Left hindlimb (tissue), 1 donor: ENCODE measurements around the gene NFRKB.
A peak's percentile ranks its signal among the peaks of the same experiment; 100 is the strongest.

Experiments used
- DNase-seq: peaks from one replicate; pipeline ENCODE4 v3.0.0-alpha.2; 2018

NFRKB gene

DNA sequence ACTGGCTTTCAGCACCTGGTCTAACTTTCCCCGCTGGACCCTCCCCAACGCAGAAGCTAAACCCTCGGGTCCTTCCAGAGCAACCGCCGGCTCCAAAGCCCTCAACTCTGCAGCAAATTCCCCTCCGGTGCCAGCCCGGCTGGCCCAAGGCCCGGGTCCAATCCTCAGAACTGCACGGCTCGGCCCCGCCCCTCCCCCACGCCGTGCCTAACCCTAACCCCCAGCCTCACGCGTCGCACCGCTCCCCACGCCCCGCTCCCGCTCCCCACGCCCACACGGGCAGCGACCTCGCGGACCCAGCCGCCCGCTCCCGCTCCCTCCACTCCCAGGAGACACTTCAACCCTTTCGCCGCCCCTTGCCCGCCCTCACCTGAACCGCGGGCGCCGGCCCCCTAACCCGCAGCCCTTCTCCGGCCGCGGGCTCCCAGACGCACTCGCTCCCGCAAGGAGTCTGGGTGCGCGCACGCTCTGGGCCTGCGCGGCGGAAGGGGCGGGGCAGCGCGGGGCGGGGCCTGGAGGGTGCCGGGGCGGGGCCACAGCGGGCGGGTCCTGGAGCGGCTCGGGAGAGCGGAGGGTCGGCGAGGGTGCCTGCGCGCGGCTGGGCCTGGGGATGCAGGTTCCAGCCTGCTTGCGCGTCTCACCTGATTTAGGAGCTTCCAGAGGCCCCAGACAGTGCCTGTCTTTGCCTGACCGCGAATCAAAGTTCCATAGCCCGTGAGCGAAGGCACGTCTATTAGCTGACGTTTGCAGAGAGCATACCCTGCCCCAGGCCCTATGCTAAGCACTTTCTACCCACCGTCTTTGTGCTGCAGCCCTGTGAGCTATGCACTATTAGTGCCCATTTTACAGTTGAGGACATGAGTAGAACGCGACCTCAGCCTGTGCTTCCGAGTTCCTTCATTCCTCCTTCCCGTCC, at the start of gene NFRKB:
TSS of gene NFRKB (minus strand) at position 453 of the 916 bp plus-strand sequence. CDS start 2,729 bp downstream, outside the sequence.
- peak; percentile 92 for DNase-seq

DNA sequence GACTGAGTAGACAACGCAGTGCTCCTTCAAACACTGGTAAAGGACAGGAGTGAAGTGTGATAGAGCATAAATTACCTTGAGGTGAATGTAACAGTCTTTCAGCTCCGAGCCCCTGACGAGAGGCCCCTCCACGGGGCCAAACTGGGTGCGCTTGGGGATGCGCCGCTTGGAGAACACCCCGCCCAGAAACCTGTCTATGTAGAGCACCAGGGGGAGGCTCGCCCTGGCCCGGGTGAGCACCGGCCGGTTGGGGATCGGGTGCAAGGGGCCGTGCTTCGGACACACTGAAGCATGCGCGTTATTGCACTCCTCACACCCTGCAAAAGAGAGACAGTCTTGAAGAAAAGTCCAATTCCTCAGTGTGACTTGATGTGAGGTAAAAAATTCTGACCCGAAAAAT, 49.3 kb upstream of the NFRKB start:
- no peak for DNase-seq

DNA sequence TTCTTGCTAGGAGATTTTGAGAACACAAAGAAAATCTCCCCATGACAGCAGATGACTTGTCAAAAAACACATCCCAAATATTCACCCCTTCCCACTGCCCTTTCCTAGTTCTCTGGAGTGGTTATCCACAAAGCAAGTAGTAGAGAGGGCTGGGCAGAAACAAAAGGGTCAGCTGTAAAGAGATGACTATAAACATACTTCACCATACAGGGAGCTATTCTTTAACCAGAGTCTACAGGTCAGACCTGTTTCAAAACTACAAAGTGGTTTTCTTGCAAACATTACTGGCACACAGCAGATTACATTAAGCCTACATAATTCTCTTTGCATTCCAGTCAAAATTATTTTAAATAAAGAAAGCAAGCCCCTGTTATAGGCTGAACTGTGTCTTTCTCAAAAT, 47.7 kb upstream of the NFRKB start:
- no peak for DNase-seq

DNA sequence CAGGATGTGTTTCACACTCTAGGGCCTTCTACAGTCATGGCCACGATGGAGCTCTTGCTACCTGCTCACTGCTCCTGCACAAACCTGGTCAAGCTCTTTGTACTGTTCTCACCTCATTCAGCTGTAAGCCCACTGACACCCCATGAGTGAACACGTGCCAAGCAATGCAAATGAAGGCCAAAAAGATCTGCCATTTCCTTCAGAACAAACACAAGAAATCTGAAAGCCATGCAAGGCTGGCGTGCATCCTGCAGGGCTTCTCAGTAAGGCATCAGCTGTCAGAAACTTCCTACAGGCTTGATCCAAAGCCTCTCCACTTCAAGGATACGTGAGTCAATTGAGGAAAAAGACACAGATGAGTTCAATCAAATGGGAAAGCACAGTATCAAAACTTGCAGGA, 44.1 kb upstream of the NFRKB start:
- DNase-seq: no peak

DNA sequence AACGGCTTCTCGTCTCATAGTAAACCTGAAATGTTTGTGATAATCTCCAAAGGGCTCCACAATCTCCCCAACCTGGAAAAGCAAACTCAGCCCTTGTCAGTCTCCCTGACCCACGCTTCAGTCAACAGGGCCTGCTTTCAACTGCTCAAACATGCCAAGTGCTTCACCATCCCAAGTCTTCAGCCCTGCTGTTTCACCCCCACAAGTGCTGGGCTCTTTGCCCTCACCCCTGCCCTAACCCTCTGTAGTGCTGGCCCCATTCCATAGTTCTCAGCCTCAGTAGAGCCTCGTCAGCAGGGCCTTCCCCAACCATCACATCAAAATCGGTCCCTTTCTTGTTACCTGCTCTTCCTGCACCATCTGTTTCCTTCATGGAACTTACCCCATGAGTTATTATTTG, 43.4 kb upstream of the NFRKB start:
- no peak for DNase-seq

DNA sequence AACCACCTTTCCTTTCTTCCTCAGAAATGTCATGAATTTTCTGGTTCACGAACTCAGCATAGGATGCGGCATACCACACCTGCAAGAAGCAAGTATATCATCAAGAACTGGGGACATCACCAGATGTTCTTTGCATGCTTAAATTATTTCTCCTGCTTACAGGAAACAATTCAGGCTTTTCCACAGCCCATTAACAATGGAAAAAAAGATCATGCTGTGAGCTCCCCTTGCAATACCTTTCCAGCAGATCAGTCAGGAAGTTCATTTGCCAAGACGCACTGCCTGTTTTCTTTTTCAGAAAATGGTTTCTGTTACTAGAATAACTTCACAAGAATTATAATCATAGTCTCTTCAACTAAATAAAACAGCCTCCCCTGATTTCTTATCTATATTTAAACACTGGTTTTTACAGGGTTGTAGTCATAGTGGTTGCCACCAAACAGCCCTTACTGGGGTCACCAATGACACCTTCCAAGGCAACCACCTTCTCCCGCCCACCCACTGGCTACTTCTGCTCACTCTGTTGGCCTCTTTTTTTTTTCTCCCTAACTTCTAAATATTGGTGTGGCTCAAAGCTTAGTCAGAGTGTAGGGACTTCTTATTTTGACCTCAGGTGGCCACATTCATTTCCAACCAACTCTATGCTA, 42.3 kb upstream of the NFRKB start:
- DNase-seq: no peak

DNA sequence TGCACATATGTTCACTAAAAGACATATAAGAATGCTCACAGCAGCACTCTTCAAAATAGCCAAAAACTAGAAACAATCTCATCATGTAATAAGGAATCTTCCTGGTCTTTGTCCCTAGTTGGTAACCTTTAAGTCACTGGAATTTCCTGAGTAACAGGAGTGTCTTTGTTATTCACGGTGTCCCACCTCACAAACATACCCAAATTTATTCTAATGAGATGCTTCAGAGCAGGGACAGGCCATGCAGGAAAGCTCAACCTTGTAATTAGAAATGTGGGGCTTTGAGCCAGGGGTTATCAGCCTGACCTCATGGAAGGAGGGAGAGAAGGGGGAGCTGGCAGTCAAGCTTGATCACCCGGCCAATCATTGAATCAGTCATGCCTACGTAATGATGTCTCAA, 40.3 kb upstream of the NFRKB start:
- DNase-seq: no peak

DNA sequence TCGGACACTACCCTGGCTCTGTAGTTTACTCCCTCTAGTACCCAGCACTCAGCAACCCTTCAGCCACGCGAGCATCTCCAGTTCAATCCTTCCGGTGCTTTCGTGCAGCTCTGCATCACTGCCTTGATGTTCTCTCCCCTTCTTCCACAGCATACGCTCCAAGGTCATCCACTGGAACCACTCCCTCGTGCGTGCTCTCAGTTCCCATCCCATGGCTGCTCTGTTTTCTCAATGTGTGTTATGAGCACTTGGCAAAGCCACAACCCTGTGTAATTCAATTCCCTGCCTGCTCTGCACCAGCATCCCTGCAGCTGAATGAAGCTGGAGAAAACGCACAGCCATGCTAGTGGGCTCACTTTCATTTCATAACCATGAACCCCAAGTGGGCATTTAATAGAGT, 38.5 kb upstream of the NFRKB start:
- no peak for DNase-seq

DNA sequence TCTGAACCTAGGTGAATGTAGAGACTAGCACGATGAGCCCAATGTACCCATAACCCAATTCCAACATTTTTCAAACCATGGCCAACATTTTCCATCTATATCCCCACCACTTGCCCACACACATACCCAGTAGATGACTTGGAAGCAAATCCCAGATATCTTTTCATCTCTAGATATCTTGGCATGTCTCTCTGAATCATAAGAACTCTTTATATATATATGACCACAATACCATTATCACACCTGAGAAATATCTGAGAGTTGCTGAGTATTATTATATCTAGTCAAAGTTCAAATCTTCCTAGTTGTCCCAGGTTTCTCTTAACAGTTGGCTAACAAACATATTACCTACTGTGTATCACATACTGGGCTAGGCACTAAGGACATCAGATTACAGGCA, 37.9 kb upstream of the NFRKB start:
- DNase-seq: no peak

DNA sequence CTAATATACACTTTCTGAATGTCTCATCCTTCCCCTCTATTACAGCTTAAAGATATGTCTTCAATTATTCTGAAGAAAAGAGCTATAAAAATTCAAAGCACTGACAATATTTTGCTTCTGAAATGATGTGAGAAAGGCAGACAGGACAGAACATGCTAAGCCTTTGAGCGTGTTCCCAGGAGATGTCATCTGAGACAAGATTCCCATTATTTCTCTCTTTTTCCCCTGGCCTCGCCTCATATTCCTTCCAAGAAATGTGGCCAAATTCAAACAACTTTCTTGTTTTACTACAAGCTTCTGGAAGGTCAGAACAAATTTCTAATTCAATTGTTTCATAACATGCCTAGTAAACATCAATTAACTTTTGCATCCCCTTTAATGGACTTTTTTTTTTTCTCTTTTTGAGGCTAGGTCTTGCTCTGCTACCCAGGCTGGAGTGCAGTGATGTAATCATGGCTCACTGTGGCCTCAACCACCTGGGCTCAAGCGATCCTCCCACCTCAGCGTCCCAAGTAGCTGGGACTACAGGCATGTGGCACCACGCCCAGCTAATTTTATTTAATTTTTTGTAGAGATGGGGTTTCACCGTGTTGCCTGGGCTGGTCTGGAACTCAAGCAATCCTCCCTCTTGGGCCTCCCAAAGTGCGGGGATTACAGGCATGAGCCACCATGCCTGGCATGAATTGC, 37.1 kb upstream of the NFRKB start:
- no peak for DNase-seq

DNA sequence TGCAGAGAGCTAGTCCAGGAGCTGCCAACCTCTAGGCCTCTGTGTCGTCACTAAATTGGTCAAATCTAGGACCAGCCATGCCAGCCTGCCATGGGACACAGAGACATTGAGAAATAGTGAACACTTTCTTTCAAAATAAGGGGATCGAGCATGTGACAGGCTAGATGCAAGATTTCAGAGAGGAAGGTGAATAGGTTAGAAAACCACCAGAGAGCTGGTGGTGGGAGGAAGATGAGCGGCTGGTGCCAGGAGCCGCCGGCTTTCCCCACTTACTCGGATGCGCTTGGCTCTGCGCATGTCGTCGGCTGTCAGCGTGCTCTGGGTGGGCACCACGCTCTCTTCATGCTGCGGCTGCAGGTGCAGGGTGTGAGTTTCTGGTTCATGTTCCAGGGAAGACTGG, 35.4 kb upstream of the NFRKB start:
- DNase-seq: no peak

DNA sequence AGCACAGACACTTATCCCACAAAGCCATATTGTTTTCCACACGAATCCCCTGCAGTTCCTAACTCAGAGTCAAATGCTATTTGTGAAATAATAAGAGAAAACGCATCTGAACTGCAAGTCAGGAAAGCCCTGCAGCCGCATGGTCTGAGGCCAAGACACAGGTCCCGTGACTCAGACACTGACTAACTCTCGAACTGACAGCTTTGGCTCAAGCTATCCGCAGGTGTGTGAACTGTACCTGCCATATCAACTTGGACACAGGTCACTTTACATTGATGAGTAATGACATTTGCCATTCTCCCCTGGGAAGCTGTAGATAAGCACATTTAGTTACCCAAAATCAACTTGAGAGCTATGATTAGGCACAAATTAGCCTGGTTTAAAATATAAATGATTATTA, 34.9 kb upstream of the NFRKB start:
- DNase-seq: no peak

DNA sequence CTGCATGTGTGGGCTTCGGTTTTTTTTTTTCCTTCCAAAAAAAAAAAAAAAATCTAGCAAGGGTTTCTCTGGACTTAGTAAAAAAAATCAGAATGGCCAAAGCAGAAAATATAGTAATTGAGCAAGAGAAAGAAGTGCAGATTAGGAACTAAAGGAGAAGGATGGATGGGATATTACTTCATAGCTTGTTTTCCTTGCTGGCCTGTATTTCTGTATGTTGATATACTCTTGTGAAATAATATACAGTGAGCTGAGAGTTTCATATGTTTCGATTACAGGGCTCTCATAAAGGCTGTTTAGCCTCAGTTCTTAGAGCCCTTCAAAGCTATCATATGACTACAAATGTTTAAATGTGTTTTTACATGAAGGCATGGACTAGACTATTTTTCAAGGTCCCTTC, 34.3 kb upstream of the NFRKB start:
- DNase-seq: no peak

DNA sequence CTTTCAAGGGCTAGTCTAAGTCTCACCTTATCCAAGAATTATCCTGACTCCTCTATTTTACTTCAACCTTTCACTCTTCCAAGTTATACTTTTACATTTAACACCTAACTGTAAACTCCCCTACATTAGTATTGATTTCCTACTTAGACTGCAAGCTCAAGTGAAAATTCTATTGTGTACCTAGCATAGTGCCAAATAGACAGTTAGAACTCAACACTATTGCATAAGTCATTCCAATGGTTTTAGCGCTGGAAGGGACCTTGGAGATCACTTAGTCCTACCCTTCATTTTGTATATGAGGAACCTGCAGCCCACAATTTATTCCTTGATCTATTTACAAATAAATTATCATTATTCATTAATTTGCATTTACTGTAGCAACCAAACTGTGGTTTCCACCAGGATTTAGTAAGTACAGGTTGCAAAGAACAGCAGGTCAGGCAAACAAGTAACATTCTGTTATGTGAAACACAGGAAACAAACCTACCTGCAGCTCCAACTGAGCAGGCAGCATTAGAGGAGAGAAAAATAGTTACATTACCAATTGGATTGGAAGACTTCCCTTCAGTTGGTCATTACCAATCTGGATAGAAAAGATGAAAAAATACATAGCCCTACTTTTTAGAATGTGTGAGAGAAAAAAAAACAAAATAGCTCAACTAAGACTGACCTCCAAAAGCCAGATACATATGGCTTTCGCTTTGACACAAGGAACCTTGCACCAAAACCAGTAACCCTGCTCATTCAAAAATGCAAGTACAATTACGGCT, 33.7 kb upstream of the NFRKB start:
- no peak for DNase-seq

DNA sequence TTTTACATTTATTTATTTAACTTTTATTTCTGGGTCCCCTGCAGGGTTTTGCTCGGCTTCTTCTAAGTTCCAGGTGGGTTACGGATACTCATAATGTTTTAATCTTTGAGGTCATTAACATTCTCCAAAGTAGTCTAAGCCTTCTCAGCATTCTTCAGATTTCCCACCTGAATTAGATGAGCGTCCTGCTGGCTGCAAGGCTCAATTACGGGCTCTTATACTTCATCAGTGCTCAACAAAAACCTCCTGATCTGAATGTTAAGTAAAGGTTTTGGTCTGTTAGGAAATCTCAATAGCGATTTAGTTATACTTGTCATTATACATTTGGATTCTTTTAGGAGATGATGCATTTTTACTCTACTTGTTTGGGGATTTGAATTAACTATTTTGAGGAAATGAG, 27.3 kb upstream of the NFRKB start:
- no peak for DNase-seq

DNA sequence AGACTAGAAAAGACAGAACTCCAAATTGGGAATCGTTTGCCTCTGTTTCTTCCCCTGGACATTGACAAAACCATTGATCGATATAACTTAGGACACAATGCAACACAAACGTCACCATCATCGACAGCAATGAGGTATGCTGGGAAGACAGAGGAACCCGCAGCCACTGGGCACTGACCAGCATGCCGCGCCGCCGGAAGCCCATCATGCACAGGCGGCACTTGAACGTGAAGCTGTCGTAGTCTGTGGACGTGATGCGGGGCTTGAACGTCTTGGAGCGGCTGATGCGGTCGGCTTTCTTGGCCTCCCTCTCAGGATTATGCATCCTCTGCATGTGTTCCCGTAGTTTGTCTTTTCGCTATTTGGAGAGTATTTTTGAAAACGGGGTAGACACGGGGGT, 23.0 kb upstream of the NFRKB start:
- DNase-seq: no peak

DNA sequence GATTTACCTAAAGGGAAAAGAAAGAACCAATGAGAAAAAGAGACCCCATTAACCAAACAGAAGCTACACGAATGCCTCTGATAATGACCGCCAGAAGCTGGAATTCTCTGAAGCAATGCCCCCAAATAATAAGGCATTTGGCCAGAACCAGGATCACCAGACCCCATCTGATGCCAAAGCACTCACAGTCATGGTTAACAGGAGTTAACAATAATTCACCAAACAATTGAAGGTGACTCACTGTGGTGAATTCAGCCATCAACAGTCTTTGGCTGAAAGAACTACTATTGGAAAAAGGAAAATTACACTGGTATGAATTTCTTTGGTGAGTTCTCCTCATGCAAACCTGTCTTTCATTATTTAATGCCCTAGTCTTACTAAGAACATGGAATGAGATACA, 21.9 kb upstream of the NFRKB start:
- no peak for DNase-seq

DNA sequence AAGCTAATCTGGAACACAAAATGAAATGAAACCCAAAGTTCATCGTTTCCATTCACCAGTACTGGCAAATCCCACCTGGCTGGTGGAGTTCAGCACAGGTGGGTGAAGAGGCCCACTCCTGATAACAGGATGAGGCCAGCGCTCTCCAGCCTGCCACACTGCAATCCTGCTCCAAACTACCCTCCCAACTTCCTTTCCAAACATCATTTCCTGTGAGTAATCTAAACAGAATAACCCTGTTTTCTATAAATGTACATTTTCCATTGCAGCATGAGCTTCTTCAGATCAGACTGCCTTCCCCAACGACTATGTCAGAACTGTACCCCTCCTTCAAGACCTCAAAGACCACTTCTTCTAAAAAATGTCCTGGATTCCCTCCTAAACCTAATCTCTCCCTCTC, 15.9 kb upstream of the NFRKB start:
- no peak for DNase-seq

DNA sequence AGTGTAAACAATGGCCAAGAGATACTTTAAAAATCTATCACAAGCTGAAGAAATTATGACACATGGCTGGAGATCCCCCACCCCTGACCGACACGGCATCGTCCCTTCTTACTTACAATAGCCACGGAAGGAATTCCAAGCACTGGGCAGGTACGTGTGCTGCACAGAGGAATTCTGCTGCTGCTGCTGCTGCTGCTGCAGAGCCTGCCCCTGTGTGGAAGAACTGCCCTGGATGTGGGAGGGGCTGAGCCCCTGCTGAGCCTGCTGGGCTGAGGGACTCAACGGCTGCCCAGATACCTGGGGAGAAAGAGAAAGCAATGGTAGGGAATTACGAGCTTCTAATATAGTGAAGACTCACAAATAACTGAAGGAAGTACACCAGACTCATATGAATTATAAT, 15.0 kb upstream of the NFRKB start:
- no peak for DNase-seq

DNA sequence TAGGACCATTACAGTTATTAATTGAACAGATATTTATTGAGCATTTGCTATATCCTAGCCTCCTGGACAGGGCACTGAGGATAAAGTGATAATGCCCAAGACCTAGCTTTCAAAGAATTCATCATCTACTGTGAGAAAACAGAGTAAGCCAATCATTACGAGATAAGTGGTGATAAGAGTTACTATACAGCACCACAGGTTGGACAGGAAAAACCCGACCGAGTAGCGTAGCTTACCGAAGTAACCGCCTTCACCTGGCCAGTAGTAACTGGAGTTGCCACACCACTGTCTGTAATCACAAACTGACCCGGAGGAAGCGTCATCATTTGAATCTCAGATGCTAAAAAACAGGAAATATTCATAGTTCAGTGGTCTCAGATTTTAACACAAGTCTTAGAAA, 10.0 kb upstream of the NFRKB start:
- DNase-seq: no peak

DNA sequence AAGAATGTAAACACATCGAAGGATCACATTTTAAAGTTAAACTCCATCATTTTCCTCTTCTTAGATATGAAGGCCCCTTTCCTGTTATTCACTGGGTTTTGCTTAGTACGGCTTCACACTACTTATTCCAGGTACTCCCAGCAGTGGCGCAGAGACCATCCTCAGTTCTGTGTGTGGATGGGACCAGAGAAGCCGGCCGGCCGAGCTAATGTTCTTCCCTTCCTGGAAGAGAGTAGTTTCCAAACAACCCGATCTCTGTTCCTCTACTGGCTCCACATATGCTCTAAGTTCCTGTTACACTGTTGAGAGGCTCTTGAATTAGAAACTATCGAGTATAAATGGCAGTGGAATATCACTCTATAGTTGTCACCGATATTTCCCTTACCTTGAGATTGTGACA, 684 bp upstream of the NFRKB start:
- no peak for DNase-seq

DNA sequence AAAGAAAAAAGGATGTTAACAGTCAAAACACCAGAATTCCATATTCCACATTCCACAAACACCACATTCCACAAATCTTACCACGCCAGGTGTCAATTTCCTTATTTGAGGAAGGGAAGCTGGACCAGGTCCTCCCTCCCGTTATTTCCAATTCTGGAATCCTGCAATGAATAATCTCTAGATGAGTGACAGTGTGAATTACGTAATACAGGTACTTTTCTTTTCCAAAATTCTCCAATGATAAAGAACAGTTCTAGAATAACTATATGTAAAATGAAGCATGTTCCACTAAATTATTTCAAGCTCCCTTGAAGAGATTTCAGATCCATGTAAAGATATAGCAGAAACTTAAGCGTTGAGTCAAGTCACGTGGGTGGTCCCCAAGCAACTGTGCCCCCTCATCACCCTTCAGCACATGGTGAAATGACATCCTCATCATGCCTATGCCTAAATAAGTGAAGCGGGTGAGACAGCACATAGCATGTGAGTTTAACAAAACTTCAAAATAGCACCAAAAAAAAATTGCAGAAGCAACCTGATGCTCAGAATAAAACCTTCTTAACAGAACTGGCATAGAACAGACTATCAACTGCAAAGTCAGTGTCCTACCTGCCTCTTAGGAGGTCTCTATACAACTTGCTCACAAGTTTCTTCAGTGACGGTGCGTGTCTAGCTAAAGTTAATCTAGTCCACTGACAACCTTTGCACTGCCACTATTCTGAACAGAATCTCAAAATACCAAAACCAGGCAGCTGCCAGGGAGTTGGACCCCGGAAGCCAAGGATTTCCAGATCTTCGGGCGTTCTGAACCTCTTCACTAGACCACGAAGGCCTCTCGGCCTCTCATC, 876 bp downstream of the NFRKB start:
- no peak for DNase-seq
